Mucosa of descending colon (tissue), 3 donors: ENCODE data around the gene RXFP1. TPM values are rescaled to one million over a fixed set of nuclear protein-coding genes. Genes with fewer than 3 reads are reported as not detected.

Source experiments
- ATAC-seq: fragments of 200-7000 bp; cut with Tn5 transposase; one replicate; pipeline ENCODE4 v1.9.1; 2020; ENCODE audit warnings: mild to moderate bottlenecking, moderate library complexity
- DNase-seq, 3 donors: peaks; one replicate each; pipeline ENCODE4 v3.0.0-alpha.2; 2020
- H3K36me3 ChIP-seq: fragments of 200-600 bp; one replicate; pipeline ENCODE4 v1.8.0; 2021; ENCODE audit warnings: low read depth, mild to moderate bottlenecking
- H3K4me1 ChIP-seq: fragments of 200-600 bp; one replicate; pipeline ENCODE4 v1.8.0; 2021; ENCODE audit warnings: low read depth, mild to moderate bottlenecking
- H3K4me3 ChIP-seq: fragments of 200-600 bp; one replicate; pipeline ENCODE4 v1.8.0; 2021; ENCODE audit warnings: mild to moderate bottlenecking
- H3K9me3 ChIP-seq: fragments of 200-600 bp; one replicate; pipeline ENCODE4 v1.8.0; 2021; ENCODE audit warnings: mild to moderate bottlenecking
- CTCF ChIP-seq: fragments of 200-600 bp; IDR thresholded peaks from one replicate; pipeline ENCODE4 v1.8.0; 2022; ENCODE audit warnings: antibody characterized with exemption, mild to moderate bottlenecking
- intact Hi-C, 2 donors: fragments of 100-400 bp; cut with DNase I in 1 of 2; cut with micrococcal nuclease in 1 of 2; formaldehyde crosslinking; loops; one replicate each; pipeline versions ENCODE4 v1.11.0 to v1.11.1; 2022; cut with DNase I, micrococcal nuclease
- total RNA-seq, 3 donors: library from RNA; stranded (reverse); fragmentation: NEBNext Ultra II Directional in 2 of 3; extraction: Animal tissue kit (Norgen Biotek cat#: 25700) in 2 of 3; gene quantifications; one replicate each; pipeline versions ENCODE4 v1.2.1 to v1.2.4, GENCODE V29; 2021 to 2023
- donor health status: DM: no; HTN: no; CAD: no; lungs with moderate emphysema.
- donor health status: DM: no; HTN: no; CAD: no.
- donor health status: DM: no; HTN: yes; CAD: no.

Gene RXFP1
- total RNA-seq, 3 donors from 2014 or later = 0.22 to 0.27 TPM; not detected in 1

GRCh38 chr4:158571736-158572135, 50.1 kb downstream of the RXFP1 start:
- DNase-seq (no peak), ATAC-seq (no peak)
- no peaks in the 10 kb centered on the region for H3K36me3 ChIP-seq
- intact Hi-C loops = no loop called here
- H3K4me1 ChIP-seq = no peaks in the 10 kb centered on the region
- H3K9me3 ChIP-seq = no peaks in the 10 kb centered on the region
- H3K4me3 ChIP-seq = no peak overlapping the region
- no peak for TF ChIP-seq CTCF

DNA sequence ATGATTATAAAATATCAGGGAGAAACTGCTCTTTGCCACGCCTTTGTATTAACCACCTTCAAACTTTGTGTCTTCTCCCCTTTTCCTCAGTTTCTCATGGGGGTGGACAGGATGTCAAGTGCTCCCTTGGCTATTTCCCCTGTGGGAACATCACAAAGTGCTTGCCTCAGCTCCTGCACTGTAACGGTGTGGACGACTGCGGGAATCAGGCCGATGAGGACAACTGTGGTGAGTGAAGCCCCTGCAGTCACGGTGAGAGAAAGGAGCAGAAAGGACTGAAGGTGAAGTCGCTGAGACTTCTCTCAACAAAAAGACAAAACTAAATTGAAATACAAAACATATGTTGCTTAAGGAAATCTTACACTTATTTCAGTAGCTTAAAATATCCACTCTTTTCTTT, 50.9 kb downstream of the RXFP1 start:
- no peak for TF ChIP-seq CTCF
- no peak for ATAC-seq
- Histone ChIP-seq H3K4me3 (no peak overlapping the region), H3K9me3 (no peaks in the 10 kb centered on the region), H3K36me3 (no peaks in the 10 kb centered on the region), H3K4me1 (no peaks in the 10 kb centered on the region)
- DNase-seq = no peak
- intact Hi-C loops = no loop called here

- DNase-seq = no peak
- H3K4me3 ChIP-seq = no peak overlapping the region
- H3K36me3 ChIP-seq = no peaks in the 10 kb centered on the region
- no peaks in the 10 kb centered on the region for H3K9me3 ChIP-seq
- no peaks in the 10 kb centered on the region for H3K4me1 ChIP-seq
- intact Hi-C loops = no loop called here
- ATAC-seq = no peak
- no peak for TF ChIP-seq CTCF
These were observed 56.8 kb downstream of the RXFP1 start for GRCh38 chr4:158578476-158578875.

GRCh38 chr4:158580064-158580463, 58.4 kb downstream of the RXFP1 start:
- no peak for DNase-seq
- Histone ChIP-seq H3K9me3 (no peaks in the 10 kb centered on the region), H3K4me3 (no peak overlapping the region), H3K36me3 (no peaks in the 10 kb centered on the region), H3K4me1 (no peaks in the 10 kb centered on the region)
- intact Hi-C loops = no loop called here
- ATAC-seq = no peak
- TF ChIP-seq CTCF = no peak

- Histone ChIP-seq H3K9me3 (no peaks in the 10 kb centered on the region), H3K4me1 (no peaks in the 10 kb centered on the region), H3K4me3 (no peak overlapping the region), H3K36me3 (no peaks in the 10 kb centered on the region)
- TF ChIP-seq CTCF = no peak
- intact Hi-C loops = no loop called here
- no peak for ATAC-seq
- no peak for DNase-seq
These were observed 59.5 kb downstream of the RXFP1 start for GRCh38 chr4:158581161-158581560.

DNA sequence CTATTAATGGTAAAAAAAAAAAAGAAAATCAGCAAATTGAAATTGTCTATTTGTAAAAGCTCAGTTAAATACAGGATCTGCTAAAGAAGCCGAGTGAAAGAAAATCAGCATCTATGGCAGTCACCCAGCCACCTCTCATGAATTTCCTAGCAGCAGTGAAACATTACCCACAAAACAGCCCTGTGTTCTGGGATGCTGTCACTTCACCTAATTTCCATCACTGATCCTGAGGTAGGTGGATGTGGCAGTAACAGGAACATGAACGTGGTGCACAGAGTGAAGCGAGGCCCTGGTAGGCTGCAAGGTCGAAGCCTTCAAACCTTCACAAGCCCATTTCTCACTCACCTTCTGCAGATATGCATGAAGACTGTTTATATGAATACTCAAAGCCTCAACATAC, 65.2 kb downstream of the RXFP1 start:
- Histone ChIP-seq H3K9me3 (no peaks in the 10 kb centered on the region), H3K36me3 (no peaks in the 10 kb centered on the region), H3K4me1 (no peaks in the 10 kb centered on the region), H3K4me3 (no peak overlapping the region)
- no peak for TF ChIP-seq CTCF
- intact Hi-C loops = no loop called here
- ATAC-seq = no peak
- no peak for DNase-seq
